ENCODE measurements around the gene DTX2.
A peak's percentile ranks its signal among the peaks of the same experiment; 100 is the strongest.
"Not testable (repeated sequence)": the region's sequence is repeated elsewhere in the genome, so short reads cannot be mapped to it uniquely, and the experiment has no call there.

Gene DTX2

GRCh38 chr7:76461464-76462101, at the start of gene DTX2:
DTX2 (plus strand) TSS chr7:76461709; CDS start chr7:76480510, 18,801 bp downstream.
- not testable (repeated sequence) for H3K4me1 ChIP-seq (ENCODE audit: insufficient read depth, low read length, poor library complexity, severe bottlenecking); H3K9ac ChIP-seq (ENCODE audit: low read depth, low read length, poor library complexity, severe bottlenecking); H3K27me3 ChIP-seq (ENCODE audit: insufficient read depth, low read length, poor library complexity, severe bottlenecking); H3K79me2 ChIP-seq (ENCODE audit: insufficient read depth, low read length); H3K9me3 ChIP-seq (ENCODE audit: insufficient read depth, low read depth, low read length); H3F3A ChIP-seq (ENCODE audit: low read depth); H2AFZ ChIP-seq (ENCODE audit: low read length); H3K4me2 ChIP-seq (ENCODE audit: low read depth, low read length, poor library complexity, severe bottlenecking); H3K9me2 ChIP-seq (replicated peaks; ENCODE audit: low read depth, low read length); H4K20me1 ChIP-seq (ENCODE audit: insufficient read depth, low read length, poor library complexity, severe bottlenecking); H3K36me3 ChIP-seq (ENCODE audit: insufficient read depth, low read length)
- H3K4me3 ChIP-seq (ENCODE audit: low read length, poor library complexity, severe bottlenecking) = peak within 1 kb of the TSS; percentile 62

- no peaks in the 10 kb centered on the region for H3K27me3 ChIP-seq (ENCODE audit: insufficient read depth, low read length, poor library complexity, severe bottlenecking)
- H4K20me1 ChIP-seq (ENCODE audit: insufficient read depth, low read length, poor library complexity, severe bottlenecking) = no peaks in the 10 kb centered on the region
- H3K9me2 ChIP-seq (replicated peaks; ENCODE audit: low read depth, low read length) = no peaks in the 10 kb centered on the region
- H3K4me2 ChIP-seq (ENCODE audit: low read depth, low read length, poor library complexity, severe bottlenecking) = no peak overlapping the region
- no peak overlapping the region for H2AFZ ChIP-seq (ENCODE audit: low read length)
- TF ChIP-seq CTCF (conservative IDR thresholded peaks at IDR 0.05; ENCODE audit: low read length) (no peak), EZH2phosphoT487 (IDR thresholded peaks at IDR 0.05; ENCODE audit: borderline replicate concordance) (no peak)
- H3K4me3 ChIP-seq (ENCODE audit: low read length, poor library complexity, severe bottlenecking) = no peak overlapping the region
- no peaks in the 10 kb centered on the region for H3F3A ChIP-seq (ENCODE audit: low read depth)
- no peak overlapping the region for H3K9ac ChIP-seq (ENCODE audit: low read depth, low read length, poor library complexity, severe bottlenecking)
- H3K4me1 ChIP-seq (ENCODE audit: insufficient read depth, low read length, poor library complexity, severe bottlenecking) = no peaks in the 10 kb centered on the region
- H3K36me3 ChIP-seq (ENCODE audit: insufficient read depth, low read length) = no peaks in the 10 kb centered on the region
- no peaks in the 10 kb centered on the region for H3K9me3 ChIP-seq (ENCODE audit: insufficient read depth, low read depth, low read length)
- no peaks in the 10 kb centered on the region for H3K79me2 ChIP-seq (ENCODE audit: insufficient read depth, low read length)
Measured at GRCh38 chr7:76412249-76412648, 49.3 kb upstream of the DTX2 start.

- H3K36me3 ChIP-seq (ENCODE audit: insufficient read depth, low read length); H3K4me3 ChIP-seq (ENCODE audit: low read length, poor library complexity, severe bottlenecking); H3K4me2 ChIP-seq (ENCODE audit: low read depth, low read length, poor library complexity, severe bottlenecking); H3K9ac ChIP-seq (ENCODE audit: low read depth, low read length, poor library complexity, severe bottlenecking); H3K9me2 ChIP-seq (replicated peaks; ENCODE audit: low read depth, low read length); H3K4me1 ChIP-seq (ENCODE audit: insufficient read depth, low read length, poor library complexity, severe bottlenecking); H3K9me3 ChIP-seq (ENCODE audit: insufficient read depth, low read depth, low read length); H3F3A ChIP-seq (ENCODE audit: low read depth); H2AFZ ChIP-seq (ENCODE audit: low read length); H3K79me2 ChIP-seq (ENCODE audit: insufficient read depth, low read length); H4K20me1 ChIP-seq (ENCODE audit: insufficient read depth, low read length, poor library complexity, severe bottlenecking); H3K27me3 ChIP-seq (ENCODE audit: insufficient read depth, low read length, poor library complexity, severe bottlenecking): not testable (repeated sequence)
Measured at GRCh38 chr7:76417654-76418310, 43.7 kb upstream of the DTX2 start.

- not testable (repeated sequence) for H3K27me3 ChIP-seq (ENCODE audit: insufficient read depth, low read length, poor library complexity, severe bottlenecking); H3K4me2 ChIP-seq (ENCODE audit: low read depth, low read length, poor library complexity, severe bottlenecking); H3K36me3 ChIP-seq (ENCODE audit: insufficient read depth, low read length); H3K9me2 ChIP-seq (replicated peaks; ENCODE audit: low read depth, low read length); H4K20me1 ChIP-seq (ENCODE audit: insufficient read depth, low read length, poor library complexity, severe bottlenecking); H3K4me1 ChIP-seq (ENCODE audit: insufficient read depth, low read length, poor library complexity, severe bottlenecking); H3K9ac ChIP-seq (ENCODE audit: low read depth, low read length, poor library complexity, severe bottlenecking); H3K9me3 ChIP-seq (ENCODE audit: insufficient read depth, low read depth, low read length); H3K79me2 ChIP-seq (ENCODE audit: insufficient read depth, low read length); H2AFZ ChIP-seq (ENCODE audit: low read length); H3F3A ChIP-seq (ENCODE audit: low read depth); H3K4me3 ChIP-seq (ENCODE audit: low read length, poor library complexity, severe bottlenecking)
Measured at GRCh38 chr7:76421097-76421496, 40.4 kb upstream of the DTX2 start.

Data from Loucy (cell line).